ENCODE measurements around the gene SF3B1.
"Not testable (repeated sequence)": the region's sequence is repeated elsewhere in the genome, so short reads cannot be mapped to it uniquely, and the experiment has no call there.

SF3B1 gene

GRCh38 chr2:197377670-197378069, 57.2 kb downstream of the SF3B1 start:
- DNase-seq, result no peak

GRCh38 chr2:197372592-197372991, 62.2 kb downstream of the SF3B1 start:
- no peak for DNase-seq

GRCh38 chr2:197370664-197371063, 64.2 kb downstream of the SF3B1 start:
- not testable (repeated sequence) for DNase-seq

GRCh38 chr2:197369933-197370320, 64.9 kb downstream of the SF3B1 start:
- DNase-seq, result no peak

GRCh38 chr2:197369228-197369932, 65.4 kb downstream of the SF3B1 start:
- DNase-seq, result no peak

GRCh38 chr2:197368412-197368811, 66.4 kb downstream of the SF3B1 start:
- no peak for DNase-seq

GRCh38 chr2:197363998-197364397, 70.8 kb downstream of the SF3B1 start:
- DNase-seq, result no peak

- no peak for DNase-seq
These were observed 74.1 kb downstream of the SF3B1 start for GRCh38 chr2:197360744-197361156.

GRCh38 chr2:197359859-197360258, 75.0 kb downstream of the SF3B1 start:
- DNase-seq, result no peak

GRCh38 chr2:197358931-197359330, 75.9 kb downstream of the SF3B1 start:
- DNase-seq, result no peak

- DNase-seq, result no peak
These were observed 76.8 kb downstream of the SF3B1 start for GRCh38 chr2:197357986-197358385.

GRCh38 chr2:197356136-197356535, 78.7 kb downstream of the SF3B1 start:
- DNase-seq, result no peak

GRCh38 chr2:197354169-197354558, 80.7 kb downstream of the SF3B1 start:
- DNase-seq, result no peak

GRCh38 chr2:197353393-197354168, 81.2 kb downstream of the SF3B1 start:
- no peak for DNase-seq

GRCh38 chr2:197349699-197350098, 85.1 kb downstream of the SF3B1 start:
- DNase-seq, result no peak

GRCh38 chr2:197348721-197349360, 86.0 kb downstream of the SF3B1 start:
- DNase-seq, result no peak

- DNase-seq, result no peak
These were observed 88.9 kb downstream of the SF3B1 start for GRCh38 chr2:197345846-197346370.

GRCh38 chr2:197343968-197344367, 90.9 kb downstream of the SF3B1 start:
- DNase-seq, result not testable (repeated sequence)

- DNase-seq, result no peak
These were observed 94.2 kb downstream of the SF3B1 start for GRCh38 chr2:197340591-197340990.

Data from SHP77 treated with DMSO at 0.1 percent for 48 hours (cell line).